ENCODE data around the gene SHOC2.

SHOC2 gene

DNA sequence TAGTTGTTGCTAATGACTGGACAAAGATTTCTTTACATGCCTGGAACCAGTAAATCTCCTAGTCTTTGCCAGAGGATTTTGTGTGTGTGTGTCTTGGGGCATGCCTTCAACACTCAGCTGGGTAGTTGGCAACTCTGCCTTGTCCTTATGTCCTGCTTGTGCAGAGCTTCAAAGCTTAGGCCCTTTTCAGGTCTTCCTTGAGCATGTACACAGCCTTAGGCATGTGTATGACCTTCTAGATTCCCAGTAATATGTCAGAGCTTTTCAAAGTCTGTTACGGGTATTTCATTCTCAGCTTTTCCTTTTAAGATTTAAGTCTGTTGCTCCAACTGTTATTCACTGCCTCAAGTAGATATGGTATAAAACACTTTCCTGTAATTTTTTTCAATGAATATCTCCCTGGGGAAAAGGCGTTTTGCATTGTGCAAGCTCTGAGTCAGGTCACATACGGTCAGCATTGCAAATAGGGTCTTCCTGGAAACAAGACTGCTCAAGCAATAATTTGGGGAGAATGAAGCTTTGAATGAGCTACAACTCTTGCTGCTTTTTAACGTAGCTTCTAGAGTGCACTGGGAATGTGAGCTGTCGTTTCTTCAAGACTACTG, 25.5 kb downstream of the SHOC2 start:
- in situ Hi-C loops (cut with MboI; ENCODE audit: low sequenced_read_pairs) = no loop called here

DNA sequence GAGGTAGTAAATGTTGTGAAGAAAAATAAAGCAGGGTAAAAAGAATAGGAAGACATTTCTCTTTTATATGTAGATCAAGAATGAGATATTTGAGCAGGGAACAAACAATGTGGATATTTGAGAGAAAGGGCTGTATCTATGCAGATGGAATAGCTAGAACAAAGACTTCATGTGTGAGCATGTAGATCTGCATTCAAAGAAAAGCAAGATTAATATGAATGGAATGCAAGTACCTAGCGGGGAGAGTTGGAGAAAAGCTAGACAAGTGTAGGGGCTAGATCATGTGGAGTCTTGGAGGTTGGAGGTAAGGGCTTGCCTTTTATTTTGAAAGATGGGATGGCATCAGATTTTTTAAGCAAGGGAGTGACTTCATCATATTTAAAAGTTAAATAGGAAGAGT, 27.1 kb downstream of the SHOC2 start:
- in situ Hi-C loops (cut with MboI; ENCODE audit: low sequenced_read_pairs) = no loop called here

DNA sequence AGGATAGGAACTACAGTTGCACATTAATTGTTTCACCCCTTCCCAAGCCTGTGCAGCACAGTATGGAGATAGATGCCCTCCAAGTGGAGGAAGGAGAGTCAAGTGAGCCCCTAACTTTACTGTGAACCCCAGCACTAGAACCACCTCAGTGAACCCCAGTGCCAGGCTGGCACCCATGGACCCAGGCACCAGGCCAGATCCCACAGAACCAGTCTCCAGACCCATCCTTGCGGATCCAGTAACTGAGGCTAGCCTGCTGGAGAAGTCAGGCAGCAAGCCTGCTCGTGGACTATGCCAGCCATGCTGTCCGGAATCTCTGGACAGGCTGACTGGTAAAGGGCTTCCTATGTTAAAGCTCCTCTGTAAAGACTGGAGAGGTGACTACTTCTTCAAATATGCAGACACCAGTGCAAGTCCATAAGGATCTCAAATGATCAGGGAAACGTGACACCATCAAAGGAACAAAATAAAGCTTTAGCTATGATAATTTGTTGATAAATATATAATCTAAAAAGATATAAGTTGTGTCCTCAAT, 27.7 kb downstream of the SHOC2 start:
- in situ Hi-C loops (cut with MboI; ENCODE audit: low sequenced_read_pairs) = no loop called here

DNA sequence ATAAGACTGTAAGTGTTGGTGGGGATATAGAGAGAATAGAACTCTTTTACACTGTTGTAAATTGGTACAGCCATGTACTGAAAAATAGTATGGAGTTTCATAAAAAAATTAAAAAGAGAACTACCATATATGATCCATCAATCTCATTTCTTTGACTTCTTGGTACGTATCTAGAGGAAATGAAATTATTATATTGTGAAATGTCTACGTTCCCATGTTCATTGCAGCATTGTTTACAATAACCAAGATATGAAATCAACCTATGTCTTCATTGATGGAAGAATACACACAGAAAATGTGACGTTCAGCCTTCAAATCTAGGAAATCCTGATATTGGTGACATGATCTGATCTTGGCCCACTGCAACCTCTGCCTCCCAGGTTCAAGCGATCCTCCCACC, 32.0 kb downstream of the SHOC2 start:
- in situ Hi-C loops (cut with MboI; ENCODE audit: low sequenced_read_pairs) = no loop called here

DNA sequence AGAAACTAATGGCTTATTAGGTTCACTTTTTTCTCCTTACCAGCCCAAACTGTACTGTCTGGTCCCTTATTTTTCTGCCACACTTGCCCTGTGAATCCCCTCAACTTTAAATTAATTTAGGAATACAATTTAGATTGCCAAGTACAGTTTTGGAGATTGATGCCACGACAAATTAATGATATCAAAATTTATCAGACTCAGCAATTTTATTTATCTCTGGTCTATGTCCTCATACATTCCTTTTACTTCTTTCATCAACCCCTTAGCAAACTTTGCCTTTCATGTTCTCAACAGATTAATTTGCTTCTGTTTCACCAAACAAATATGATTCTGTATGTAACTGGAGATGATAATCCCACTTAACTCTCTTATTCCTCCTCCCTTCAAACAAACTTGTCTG, 38.2 kb downstream of the SHOC2 start:
- in situ Hi-C loops (cut with MboI; ENCODE audit: low sequenced_read_pairs) = no loop called here

DNA sequence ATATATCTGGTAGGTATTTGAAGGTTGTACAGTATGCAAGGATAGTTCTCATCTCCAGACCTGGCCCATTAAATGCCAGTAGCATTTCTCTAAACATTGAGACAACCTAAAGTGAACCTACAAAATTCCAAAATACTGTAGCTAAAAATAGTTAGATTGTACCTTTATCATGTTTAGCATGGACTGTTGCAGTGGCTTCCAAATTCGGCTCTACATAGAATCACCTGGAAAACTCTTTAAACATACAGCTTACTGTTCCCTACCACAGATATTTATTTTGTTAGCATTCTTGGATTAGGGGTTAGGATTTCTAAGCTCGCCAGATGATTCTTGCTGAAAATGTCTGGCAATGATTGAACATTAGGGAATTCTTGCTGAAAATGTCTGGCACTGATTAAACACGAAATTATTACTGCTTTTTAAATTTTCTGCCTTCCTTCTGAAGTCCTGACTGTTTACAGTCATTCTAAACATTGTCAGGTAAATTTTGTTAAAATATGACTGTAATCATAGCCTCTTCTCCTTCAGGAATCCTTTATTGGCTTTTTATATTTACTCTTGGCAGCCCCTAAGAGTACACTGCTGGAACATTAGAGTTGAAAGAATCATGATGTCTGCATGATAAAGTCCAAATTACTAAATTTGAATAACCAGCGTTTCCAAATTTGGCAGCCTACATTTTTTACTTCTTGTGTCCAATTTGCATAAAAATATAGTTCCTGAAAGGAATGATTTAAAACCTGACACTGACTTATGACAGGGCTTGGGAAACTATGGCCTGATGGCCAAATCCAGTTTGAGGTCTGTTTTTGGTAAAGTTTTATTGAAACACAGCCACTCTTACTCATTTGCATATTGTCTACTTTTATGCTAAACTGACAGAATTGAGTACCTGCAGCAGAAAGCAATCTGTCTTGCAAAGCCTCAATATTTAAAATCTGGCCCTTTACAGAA, 40.3 kb downstream of the SHOC2 start:
- in situ Hi-C loops (cut with MboI; ENCODE audit: low sequenced_read_pairs) = no loop called here

DNA sequence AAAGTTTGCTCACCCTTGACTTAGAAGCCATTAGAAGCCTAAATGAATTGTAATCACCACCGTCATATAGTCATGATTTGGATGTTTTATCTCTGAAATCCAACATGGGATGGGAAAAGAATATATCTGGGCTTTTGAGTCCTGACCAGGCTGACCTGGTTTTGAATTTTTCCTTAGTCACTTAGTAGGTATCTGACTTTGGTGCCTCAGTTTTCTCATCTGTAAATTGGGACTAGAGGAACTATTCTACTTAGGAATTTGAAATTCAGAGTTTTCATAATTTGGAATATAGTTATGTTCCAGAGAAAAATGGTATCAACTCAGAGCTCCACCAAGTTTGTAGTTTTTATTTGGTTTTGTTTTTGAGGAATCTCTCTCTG, 40.9 kb downstream of the SHOC2 start:
- in situ Hi-C loops (cut with MboI; ENCODE audit: low sequenced_read_pairs) = no loop called here

DNA sequence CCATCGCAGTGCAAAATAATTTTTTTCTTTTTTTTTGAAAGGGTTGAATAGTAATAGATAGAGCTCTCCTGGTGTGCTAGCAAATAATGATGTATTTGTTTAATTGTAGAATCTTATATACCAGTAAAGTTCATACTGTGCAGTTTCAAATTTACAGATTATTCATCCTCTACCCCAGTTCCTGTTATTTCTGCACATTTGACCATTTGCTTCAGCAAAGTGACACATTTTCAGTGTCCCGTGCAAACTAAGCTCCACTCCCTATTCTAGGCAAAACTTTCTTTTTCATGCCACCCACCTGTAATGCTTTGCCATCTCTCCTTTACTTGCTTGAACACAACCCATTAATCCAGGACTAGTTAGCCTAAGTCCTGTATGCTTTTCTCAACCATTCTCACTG, 43.0 kb downstream of the SHOC2 start:
- in situ Hi-C loops (cut with MboI; ENCODE audit: low sequenced_read_pairs) = no loop called here

DNA sequence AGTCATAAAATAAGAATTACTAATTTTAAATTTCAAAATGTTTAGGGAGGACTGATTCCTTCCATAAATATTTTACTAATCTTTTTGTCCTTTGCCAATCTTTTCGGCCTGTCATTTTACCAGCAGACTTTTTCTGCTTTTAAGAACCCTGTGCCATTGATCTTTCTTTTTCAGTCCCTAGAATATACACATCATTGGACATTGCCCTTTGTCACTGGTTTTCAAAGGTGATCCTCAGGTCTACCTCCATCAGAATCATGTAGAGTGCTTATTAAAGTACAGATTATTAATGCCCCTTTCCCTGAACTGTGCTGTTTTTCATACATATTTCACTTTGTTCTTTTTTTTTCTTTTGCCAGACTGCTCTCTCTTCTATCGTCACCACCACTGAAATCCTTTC, 43.8 kb downstream of the SHOC2 start:
- in situ Hi-C loops (cut with MboI; ENCODE audit: low sequenced_read_pairs) = no loop called here

DNA sequence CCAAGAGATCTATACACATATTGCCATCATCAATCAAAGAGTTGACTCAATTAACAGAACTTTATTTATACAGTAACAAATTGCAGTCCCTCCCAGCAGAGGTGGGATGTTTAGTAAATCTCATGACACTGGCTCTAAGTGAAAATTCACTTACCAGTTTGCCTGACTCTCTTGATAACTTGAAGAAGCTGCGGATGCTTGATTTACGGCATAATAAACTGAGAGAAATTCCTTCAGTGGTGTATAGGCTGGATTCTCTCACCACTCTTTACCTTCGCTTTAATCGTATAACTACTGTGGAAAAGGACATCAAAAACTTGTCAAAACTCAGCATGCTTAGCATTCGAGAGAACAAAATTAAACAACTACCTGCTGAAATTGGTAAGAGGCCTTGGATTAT, 45.3 kb downstream of the SHOC2 start:
- in situ Hi-C loops (cut with MboI; ENCODE audit: low sequenced_read_pairs) = no loop called here

DNA sequence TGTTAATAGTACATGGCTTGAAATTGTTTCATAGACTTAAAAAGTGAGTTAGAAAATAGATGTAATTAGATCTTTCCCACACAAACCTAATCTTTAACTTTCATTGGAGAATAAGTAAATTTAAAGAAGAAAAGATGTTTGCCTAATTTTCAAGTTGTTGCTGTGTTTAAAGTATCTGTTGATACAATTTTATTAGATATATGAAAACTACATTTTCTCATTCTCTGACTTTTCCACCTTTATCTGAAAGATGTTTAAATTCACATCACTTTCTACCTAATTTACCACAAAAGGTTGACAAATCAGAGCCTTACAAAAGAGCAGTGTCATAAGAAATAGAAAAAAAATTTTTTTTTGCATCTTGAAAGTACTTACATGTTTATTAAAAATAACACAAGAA, 45.8 kb downstream of the SHOC2 start:
- in situ Hi-C loops (cut with MboI; ENCODE audit: low sequenced_read_pairs) = no loop called here

DNA sequence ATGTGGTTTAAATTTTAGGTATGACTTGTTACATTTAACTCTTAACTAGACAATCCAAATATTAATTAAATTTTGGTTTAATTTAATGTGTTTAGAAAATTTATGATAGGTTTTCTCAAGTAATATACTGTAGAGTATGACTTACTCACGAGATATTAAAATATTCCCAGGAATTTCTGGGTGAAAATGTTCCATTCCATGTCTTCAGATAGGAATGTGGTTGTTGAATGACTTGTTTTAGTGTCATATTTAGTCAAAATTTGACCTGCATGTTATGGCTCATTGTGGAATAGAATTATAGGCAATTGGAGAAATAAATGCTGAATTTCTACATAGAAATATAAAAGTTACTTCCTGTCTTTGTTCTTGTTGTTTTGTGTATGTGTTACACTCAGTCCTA, 46.7 kb downstream of the SHOC2 start:
- in situ Hi-C loops (cut with MboI; ENCODE audit: low sequenced_read_pairs) = no loop called here

DNA sequence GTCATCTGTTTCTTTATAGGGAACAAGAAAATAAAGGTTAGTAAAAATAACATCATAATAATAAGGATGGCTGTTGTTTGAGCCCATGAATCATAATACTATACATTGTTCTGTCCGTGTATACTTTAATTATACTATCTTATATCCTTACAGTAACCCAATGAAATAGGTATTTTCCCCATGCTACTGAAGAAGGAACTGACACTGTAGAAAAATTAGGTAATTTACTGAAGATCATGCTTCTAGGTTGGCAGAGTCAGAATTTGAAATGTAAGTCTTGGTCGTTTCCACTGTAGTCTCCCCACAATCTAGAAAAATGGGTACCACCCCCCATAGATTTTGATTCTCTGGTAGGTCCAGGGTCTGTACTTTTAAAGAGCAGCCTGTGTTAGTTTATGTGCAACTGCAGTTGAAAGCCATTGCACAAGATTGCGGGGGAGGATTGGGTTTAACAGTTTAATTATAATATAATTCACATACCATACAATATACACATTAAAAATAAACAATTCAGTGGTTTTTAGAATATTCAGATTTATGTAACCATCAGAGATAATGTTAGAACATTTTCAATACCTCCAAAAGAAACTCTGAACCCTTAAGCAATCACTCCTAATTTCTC, 47.7 kb downstream of the SHOC2 start:
- in situ Hi-C loops (cut with MboI; ENCODE audit: low sequenced_read_pairs) = no loop called here

DNA sequence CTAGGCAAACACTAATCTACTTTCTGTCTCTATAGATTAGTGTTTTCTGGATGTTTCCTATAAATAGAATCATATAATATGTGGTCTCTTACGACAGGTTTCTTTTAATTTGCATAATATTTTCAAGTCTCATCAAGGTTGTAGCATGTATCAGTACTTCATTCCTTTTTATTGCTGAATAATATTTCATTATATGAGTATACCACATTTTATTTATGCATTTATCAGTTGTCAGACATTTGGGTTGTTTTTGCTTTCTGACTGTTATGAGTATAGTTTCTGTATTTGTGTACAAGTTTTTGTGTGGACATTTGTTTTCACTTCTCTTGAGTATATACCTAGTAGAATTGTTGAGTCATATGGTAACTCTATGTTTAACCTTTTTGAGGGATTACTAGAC, 48.2 kb downstream of the SHOC2 start:
- in situ Hi-C loops (cut with MboI; ENCODE audit: low sequenced_read_pairs) = no loop called here

DNA sequence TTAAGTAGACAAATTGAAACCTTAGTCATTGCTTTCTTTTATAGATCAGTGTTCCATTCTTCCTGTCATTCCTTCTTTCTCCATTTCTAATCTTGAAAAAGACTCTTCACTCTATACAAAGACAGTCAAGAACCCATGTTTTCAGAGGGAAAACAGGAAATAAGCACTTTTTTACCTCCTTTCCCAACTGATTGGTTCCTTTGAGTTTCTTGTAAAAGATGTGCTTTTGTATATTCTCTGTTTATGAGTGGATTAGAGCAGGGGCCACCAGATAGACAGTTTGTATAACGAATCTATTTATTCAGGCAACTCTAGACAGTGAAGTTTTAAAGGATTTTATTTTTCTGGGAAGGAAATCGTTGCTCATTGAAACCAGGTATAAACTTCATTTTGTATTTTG, 49.8 kb downstream of the SHOC2 start:
- in situ Hi-C loops (cut with MboI; ENCODE audit: low sequenced_read_pairs) = no loop called here

DNA sequence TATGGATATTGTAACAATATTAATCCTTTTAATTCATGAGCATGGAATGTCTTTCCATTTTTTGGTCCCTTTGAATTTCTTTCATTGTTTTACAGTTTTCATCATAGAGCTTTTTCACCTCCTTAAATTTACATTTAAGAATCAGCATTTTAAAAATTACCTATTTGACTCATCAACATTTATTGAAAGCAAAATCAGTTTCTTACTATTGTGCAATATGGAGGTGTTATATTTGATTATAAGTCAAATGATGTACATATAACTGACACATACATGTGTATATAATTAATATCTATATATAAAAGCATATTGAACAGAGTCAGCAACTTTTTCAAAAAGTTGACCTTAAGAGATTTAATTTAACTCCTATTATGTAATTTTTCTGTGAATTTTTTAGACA, 52.2 kb downstream of the SHOC2 start:
- in situ Hi-C loops (cut with MboI; ENCODE audit: low sequenced_read_pairs) = no loop called here

DNA sequence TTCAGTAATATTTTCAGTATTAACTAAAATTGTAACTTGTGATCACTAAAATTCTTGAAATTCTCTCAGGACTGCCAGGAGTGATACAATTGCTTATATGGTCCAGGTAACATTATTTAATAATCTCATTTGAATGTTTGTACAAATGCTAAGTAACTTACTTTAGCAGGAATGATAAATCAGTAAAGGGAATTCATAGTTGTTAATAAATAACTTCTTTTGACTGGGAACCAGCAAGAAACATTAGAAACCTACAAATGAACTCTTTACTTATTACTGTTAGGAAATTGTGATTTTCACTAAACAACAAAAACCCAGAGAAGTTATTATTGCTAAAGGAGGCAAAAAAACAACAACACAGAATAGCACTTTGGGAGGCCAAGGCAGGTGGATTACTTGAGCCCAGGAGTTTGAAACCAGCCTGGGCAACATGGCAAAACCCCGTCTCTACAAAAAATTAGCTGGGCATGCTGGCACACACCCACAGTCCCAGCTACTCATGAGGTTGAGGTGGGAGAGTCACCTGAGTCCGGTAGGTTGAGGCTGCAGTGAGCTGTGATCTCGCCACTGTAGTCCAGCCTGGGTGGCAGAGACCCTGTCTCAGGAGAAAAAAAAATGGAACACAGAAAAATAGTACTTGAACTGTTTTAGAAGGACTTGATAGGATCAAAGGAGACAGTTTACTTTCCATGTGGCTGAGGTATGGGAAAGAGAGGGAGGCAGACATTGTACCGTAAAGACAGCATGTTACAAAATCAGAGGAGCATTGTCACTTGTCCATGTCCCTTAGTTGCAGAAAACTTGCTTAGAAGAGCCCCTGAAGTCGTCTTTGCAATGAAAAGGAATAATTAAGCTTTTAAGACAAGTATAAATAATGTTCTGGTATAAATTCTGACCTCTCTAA, 53.1 kb downstream of the SHOC2 start:
- in situ Hi-C loops (cut with MboI; ENCODE audit: low sequenced_read_pairs) = no loop called here

DNA sequence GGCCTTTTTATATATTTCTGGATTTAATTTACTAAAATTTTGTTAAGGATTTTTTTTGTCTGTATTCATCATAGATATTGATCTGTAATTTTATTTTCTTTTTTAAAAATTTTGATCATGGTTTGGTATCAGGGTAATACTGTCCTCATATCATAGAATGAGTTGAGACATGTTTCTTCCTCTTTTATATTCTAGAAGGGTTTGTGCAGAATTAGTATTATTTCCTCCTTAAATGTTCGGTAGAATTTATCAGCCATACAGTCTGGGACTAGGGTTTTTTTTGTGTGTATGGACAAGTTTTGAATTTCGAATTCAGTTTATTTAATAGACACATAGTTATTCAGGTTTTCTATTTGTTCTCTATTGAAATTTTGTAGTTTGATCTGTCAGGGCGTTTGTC, 54.0 kb downstream of the SHOC2 start:
- in situ Hi-C loops (cut with MboI; ENCODE audit: low sequenced_read_pairs) = no loop called here

DNA sequence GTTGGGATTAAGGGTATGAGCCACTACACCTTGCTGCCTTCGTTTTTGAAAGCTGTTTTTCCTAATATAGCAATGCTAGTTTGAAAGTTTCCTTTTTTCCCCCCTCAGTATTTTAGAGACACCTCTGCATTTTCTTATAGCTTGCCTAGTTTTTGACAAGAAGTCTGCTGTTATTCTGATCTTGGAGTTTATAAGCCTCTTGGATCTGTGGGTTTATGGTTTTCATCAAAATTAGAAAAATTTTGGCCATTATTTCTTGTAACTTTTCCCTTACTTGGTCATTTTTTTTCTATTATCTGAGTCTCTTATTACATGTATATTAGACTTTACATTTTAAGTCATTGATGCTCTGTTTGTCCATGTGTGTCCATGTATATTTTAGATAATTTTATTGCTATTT, 57.2 kb downstream of the SHOC2 start:
- in situ Hi-C loops (cut with MboI; ENCODE audit: low sequenced_read_pairs) = no loop called here

DNA sequence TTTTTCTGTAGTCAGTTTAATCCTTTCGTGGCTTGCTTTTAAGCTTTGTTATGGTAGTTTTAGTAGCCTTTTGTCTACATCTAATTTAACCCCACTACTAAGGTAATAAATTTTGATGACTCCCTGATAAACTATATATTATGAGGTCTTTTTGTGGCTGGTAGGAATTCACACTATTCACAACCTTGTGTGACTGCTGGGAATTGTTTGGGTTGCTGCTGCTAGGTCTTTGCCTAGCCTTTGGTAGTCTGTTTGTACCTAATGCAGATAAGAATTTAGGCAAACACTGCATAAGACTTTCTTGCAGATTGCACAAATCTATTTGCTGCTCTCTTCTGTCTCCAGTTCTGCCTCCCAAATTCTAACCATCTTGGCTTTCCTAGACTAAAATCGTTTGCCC, 58.3 kb downstream of the SHOC2 start:
- in situ Hi-C loops (cut with MboI; ENCODE audit: low sequenced_read_pairs) = no loop called here

DNA sequence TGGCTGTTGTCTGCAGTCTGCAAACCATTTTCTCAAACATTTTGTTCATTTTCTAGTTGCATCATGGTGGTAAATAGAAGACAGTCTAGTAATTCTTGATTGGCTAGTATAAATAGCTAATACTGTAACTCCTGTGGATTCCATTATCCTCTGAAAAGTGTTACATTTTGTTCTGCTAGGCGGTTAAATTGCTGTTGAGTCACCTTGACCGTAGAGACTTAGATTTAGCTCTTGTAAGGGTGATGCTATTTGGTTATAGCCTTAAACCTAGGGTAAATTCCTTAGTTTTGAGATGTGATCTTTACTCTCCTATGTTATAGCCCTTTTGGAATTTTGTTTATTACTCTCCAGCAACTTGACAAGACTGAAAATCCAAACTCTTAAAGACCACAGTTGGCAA, 58.8 kb downstream of the SHOC2 start:
- in situ Hi-C loops (cut with MboI; ENCODE audit: low sequenced_read_pairs) = no loop called here

Data from hTERT RPE-1 (cell line).